ENCODE measurements around the gene BICD1.
"Not testable (repeated sequence)": the region's sequence is repeated elsewhere in the genome, so short reads cannot be mapped to it uniquely, and the experiment has no call there.

The BICD1 gene

DNA sequence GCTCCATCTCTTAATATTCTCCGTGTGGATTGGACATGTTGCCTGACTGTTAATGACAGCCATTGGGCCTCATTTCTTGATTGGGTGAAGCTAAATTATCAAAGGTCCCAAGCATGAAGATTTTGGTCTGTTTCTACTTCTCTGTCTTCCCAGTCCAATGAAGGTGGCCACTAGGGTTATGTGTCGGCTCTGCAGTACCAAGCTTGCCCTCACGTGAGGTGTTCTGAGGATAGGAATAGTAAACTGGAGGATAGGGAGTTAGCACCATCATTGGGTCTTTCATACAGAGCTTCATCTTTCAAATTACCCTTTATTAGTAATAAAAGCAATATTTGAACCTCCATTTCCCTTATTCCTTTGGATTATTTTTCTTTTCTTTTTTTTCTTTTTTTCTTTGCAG lies 21.9 kb upstream of the BICD1 start:
- DNase-seq (ENCODE audit: low spot score): no peak
- TF ChIP-seq, protein P1, sequence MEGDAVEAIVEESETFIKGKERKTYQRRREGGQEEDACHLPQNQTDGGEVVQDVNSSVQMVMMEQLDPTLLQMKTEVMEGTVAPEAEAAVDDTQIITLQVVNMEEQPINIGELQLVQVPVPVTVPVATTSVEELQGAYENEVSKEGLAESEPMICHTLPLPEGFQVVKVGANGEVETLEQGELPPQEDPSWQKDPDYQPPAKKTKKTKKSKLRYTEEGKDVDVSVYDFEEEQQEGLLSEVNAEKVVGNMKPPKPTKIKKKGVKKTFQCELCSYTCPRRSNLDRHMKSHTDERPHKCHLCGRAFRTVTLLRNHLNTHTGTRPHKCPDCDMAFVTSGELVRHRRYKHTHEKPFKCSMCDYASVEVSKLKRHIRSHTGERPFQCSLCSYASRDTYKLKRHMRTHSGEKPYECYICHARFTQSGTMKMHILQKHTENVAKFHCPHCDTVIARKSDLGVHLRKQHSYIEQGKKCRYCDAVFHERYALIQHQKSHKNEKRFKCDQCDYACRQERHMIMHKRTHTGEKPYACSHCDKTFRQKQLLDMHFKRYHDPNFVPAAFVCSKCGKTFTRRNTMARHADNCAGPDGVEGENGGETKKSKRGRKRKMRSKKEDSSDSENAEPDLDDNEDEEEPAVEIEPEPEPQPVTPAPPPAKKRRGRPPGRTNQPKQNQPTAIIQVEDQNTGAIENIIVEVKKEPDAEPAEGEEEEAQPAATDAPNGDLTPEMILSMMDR (IDR thresholded peaks at IDR 0.05; ENCODE audit: extremely low read depth, missing control alignments): no peak

DNA sequence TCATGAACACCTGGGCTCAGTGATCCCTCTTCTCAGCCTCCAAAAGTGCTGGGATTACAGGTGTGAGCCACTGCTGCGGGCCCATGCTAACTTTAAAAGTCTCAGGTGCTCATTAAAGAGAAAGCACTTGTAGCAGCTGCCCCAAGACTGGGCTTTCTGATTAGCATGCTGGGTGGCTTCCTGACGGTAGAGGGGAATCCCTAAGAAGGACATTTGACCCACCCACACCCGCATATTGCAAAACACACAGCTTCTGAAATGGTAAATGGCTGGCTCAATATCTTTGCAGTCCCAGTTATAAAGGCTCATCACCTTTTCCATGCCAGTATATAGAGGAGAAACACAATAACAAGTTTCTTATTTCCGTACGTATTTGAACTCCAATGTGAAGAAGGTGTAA lies 19.3 kb upstream of the BICD1 start:
- DNase-seq (ENCODE audit: low spot score): peak; percentile 44

DNA sequence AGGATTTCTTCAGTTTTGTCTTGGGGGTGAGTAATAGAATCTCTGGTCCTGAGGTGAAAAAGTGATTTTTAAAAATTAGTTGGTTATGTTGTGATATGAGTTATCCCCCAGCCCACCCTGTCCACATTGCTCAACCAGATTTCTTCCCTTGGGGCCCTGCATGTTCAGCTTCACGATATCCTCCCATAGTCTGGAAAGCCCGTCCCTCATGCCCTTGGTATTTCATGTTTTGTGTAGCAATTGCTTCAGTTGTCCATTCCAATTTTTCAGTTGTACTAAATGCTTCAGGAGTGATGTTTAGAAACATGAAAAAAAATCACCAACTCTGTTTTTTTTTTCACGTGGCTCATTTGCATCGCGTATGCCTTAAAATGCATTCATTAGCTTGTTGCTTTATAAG lies 17.5 kb upstream of the BICD1 start:
- TF ChIP-seq, protein P1 (IDR thresholded peaks at IDR 0.05; ENCODE audit: extremely low read depth, missing control alignments): no peak
- DNase-seq (ENCODE audit: low spot score): no peak

More for the DNA sequence above, 19.3 kb upstream of the BICD1 start:
- TF ChIP-seq, protein P1 (IDR thresholded peaks at IDR 0.05; ENCODE audit: extremely low read depth, missing control alignments): no peak

DNA sequence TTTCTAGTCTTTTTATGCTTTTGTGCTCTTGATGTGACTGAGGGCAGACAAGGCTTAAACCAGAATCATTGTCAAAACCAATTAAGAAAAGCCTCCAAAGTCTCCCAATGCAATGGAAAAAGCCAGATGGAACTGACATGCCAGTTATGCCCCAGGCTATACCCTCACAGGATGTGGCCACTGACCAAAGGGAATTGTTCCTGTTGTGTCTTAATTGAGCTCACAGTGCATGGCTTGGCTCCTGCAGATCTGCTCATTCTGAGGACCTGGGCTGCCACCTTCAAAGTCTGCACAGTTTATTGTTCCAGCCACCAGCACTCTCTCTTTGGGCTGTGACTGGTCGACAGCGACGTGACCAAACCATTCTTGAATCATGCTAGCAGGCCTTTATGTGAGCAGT lies 17.1 kb upstream of the BICD1 start:
- DNase-seq (ENCODE audit: low spot score): no peak
- TF ChIP-seq, protein P1 (IDR thresholded peaks at IDR 0.05; ENCODE audit: extremely low read depth, missing control alignments): no peak

DNA sequence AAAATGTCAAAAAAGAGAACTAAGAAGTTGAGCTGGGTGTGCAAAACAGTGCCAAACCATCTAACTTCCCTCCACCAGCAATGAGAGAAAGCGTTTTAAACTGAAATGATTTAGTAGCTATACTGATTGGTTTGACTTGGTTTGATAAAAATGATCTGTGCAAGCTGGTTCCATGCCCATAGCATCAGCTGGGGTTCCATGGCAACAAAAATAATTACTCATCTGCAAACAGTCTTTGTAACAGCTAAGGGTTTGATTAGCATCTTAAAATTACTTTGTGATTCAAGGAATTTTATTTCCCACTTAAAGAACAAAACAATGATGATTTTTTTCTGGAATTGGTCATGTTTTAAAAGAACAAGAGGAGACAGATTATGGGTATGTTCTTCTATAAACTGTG lies 15.0 kb upstream of the BICD1 start:
- DNase-seq (ENCODE audit: low spot score): no peak
- TF ChIP-seq, protein P1 (IDR thresholded peaks at IDR 0.05; ENCODE audit: extremely low read depth, missing control alignments): no peak

DNA sequence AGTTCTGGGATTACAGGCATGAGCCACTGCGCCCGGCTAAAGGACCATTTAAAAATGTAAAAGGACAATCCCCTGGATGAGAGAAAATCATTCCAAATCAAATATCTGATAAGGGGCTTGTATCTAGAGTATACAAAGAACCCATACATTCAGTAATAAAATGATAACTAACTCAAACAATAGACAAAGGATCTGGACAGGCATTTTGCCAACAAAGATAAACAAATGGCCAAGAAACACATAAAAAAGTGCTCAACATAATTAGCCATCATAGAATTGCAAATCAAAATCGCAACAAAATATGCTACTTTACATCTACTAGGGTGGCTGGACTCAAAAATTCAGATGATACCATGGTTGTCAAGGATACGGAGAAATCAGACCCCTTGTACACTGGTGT lies 8.5 kb upstream of the BICD1 start:
- TF ChIP-seq, protein P1 (IDR thresholded peaks at IDR 0.05; ENCODE audit: extremely low read depth, missing control alignments): no peak
- DNase-seq (ENCODE audit: low spot score): no peak

DNA sequence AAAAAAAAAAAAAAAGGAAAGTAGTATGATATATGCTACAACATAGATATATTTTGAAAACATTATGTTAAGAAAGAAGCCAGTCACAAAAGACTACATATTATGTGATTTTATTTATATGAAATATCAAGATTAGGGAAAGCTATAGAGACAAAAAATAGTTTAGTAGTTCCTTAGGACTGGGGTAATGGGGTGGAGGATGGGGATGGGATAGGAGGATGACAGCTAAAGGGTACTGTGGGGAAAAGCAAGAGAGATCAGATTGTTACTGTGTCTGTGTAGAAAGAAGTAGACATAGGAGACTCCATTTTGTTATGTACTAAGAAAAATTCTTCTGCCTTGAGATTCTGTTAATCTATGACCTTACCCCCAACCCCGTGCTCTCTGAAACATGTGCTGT lies 7.4 kb upstream of the BICD1 start:
- not testable (repeated sequence) for DNase-seq (ENCODE audit: low spot score)

DNA sequence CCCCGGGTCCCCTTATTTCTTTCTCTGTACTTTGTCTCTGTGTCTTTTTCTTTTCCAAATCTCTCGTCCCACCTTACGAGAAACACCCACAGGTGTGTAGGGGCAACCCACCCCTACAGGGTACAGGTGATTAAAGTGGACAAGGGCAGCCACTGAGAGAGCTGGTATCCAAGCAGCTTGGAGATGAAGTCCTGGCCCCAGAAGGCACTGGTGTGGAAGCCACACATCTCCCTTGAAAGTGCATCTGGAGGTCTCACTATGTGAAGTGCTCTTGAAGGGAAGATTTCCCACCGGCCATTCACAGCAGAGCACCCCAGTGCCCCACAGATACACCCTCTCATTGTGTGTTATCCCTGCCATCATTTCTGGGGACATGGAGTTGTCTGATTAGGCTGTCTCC lies 6.3 kb upstream of the BICD1 start:
- no peak for DNase-seq (ENCODE audit: low spot score)
- TF ChIP-seq, protein P1 (IDR thresholded peaks at IDR 0.05; ENCODE audit: extremely low read depth, missing control alignments): no peak
